HG02588 (cell line): ENCODE measurements around the gene KCNA4.
A peak's percentile ranks its signal among the peaks of the same experiment; 100 is the strongest.
"Not testable (repeated sequence)": the region's sequence is repeated elsewhere in the genome, so short reads cannot be mapped to it uniquely, and the experiment has no call there.

Source experiments
- ATAC-seq: cut with Tn5 transposase; IDR thresholded peaks from one replicate; pipeline ENCODE4 v1.9.1; 2021; ENCODE audit warnings: mild to moderate bottlenecking, moderate library complexity; ENCODE audit not compliant: unreplicated experiment

Gene KCNA4

GRCh38 chr11:30000986-30001750 is 15.7 kb downstream of the KCNA4 start:
- no peak for ATAC-seq

GRCh38 chr11:29996016-29996415 is 20.8 kb downstream of the KCNA4 start:
- ATAC-seq = peak; percentile 50

- no peak for ATAC-seq
Observed at GRCh38 chr11:29989174-29989970, 27.5 kb downstream of the KCNA4 start.

GRCh38 chr11:29985248-29985647 is 31.6 kb downstream of the KCNA4 start:
- no peak for ATAC-seq

- ATAC-seq = no peak
Observed at GRCh38 chr11:29984544-29984943, 32.3 kb downstream of the KCNA4 start.

- ATAC-seq = no peak
Observed at GRCh38 chr11:29978549-29978948, 38.3 kb downstream of the KCNA4 start.

- ATAC-seq = not testable (repeated sequence)
Observed at GRCh38 chr11:29975580-29975979, 41.2 kb downstream of the KCNA4 start.

- ATAC-seq = no peak
Observed at GRCh38 chr11:29963796-29964195, 53.0 kb downstream of the KCNA4 start.

GRCh38 chr11:29963036-29963435 is 53.8 kb downstream of the KCNA4 start:
- ATAC-seq = no peak

- ATAC-seq = no peak
Observed at GRCh38 chr11:29962243-29962642, 54.6 kb downstream of the KCNA4 start.
